Activated CD8-positive, alpha-beta memory T cell treated with anti-CD3 and anti-CD28 coated beads, Interleukin-2, amount 50 U/mL, for 4 hours (primary cell): Measurements from ENCODE around the gene GNAI2.

Experiments used
- DNase-seq: peaks from one replicate; pipeline ENCODE4 v3.0.0-alpha.2; 2020

Gene GNAI2

DNA sequence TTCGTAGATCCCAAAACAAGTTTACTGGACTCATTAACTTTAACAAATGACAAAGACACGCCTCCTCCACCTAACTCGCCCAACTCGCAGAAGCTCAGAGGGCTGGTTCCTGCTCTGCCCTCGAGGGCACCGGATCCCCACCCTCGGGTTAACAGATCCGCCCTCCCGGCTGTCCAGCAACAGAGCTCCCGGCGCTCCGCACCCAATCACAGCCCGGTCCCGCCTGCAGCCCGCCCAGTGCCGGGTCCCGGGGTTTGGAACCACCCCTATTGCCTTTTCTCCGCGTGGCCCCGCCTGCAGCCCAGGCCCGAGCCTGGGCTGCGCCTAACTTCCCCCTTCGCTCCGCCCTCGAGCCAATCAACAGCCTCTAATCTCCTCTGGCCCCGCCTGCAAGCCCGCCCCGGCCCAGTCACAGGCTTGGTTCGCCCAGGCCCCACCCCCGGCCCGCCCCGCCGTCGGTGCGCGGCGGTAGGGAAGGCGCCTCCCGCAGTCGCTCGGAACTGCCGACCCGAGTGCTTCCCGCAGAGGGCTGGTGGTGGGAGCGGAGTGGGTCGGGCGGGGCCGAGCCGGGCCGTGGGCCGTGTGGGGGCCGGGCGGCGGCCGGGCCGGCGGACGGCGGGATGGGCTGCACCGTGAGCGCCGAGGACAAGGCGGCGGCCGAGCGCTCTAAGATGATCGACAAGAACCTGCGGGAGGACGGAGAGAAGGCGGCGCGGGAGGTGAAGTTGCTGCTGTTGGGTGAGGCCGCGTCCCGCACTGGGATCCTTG is at the start of gene GNAI2:
Gene GNAI2, plus strand, starts transcription at position 489 of the 768 bp plus-strand sequence. Its CDS starts 132 bp downstream, at position 621.
- peak; percentile 98 for DNase-seq

DNA sequence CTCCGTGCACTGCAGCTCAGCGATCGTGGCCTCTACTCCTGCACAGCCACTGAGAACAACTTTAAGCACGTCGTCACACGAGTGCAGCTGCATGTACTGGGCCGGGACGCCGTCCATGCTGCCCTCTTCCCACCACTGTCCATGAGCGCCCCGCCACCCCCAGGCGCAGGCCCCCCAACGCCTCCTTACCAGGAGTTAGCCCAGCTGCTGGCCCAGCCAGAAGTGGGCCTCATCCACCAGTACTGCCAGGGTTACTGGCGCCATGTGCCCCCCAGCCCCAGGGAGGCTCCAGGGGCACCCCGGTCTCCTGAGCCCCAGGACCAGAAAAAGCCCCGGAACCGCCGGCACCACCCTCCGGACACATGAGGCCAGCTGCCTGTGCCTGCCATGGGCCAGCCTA is 48.3 kb upstream of the GNAI2 start:
- no peak for DNase-seq

DNA sequence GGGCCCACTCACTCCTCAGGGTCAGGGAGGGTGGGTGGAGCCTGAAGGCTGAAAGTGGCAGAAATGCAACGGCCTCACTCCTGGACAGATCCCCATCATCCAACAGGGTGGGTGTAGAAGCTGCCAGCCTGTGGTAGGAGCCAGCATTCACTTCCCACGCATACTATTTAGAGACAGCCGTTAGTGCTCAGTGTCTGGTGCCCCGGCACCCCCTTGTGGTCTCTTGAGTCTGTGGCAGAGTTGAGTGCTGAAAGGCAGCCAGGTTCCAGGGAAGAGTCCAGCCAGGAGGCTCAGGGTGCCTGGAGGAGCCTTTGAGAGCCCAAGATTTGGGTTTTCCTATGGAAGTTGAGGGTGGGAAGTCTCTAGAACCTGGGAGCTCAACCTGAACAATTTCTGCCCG is 46.7 kb upstream of the GNAI2 start:
- DNase-seq, result no peak

DNA sequence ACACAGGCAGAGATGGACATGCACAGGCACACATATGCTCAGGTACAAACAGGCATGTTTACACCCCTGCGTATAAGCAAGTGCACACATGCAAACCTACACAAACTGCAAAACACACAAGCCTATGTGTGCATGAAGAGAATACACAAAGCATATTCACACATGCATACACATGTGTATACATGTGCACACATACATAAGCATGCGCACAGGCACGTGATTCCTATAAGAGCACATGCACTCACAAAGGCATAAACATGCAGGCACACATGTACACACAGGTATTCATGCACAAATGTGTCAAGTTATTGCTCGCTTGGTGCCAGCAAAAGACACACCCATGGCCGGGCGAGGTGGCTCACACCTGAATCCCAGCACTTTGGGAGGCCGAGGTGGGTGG is 46.0 kb upstream of the GNAI2 start:
- DNase-seq, result no peak

DNA sequence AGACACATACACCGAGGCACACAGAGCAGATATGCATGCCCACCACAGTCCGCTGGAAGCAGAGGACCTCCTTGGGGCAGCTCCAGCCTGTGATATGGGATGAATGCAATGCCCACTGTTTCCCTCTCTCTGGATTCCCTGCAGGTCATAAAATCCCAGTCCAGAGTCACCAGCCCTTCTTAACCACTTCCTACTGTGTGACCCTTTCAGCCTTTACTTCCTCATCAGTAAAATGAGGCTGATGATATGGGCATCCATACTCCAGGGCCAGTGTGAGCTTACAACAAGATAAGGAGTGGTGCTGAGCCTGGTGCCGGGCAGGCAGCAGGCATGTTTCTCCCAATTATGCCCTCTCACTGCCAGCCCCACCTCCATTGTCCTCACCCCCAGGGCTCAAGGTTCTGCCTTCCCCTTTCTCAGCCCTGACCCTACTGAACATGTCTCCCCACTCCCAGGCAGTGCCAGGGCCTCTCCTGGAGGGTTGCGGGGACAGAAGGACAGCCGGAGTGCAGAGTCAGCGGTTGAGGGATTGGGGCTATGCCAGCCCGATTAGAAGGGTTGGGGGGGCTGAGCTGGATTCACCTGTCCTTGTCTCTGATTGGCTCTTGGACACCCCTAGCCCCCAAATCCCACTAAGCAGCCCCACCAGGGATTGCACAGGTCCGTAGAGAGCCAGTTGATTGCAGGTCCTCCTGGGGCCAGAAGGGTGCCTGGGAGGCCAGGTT is 44.9 kb upstream of the GNAI2 start, which contains the start of gene GNAT1:
Gene GNAT1, plus strand, starts transcription at position 675 of the 725 bp plus-strand sequence. CDS start 116 bp downstream, outside the sequence.
- DNase-seq, result no peak

DNA sequence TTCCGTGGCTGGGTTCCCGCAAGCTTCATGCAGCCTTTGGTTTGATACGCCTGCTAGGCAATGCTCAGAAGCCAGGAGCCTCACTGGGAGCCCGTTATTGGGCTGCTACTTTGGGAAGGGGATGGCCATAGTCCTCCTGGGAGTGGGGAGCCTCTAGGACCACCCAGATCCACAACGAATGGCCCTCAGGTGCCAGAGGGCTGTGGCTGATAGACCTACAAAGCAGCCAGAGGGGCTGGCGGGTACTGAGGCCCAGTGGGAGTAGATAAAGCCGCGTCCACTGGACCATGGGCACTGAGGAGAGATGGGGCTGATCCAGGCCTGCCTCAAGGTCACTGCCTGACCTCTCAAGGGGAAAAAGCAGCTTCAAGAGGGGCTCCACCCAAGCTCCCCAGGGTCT is 43.9 kb upstream of the GNAI2 start:
- no peak for DNase-seq

DNA sequence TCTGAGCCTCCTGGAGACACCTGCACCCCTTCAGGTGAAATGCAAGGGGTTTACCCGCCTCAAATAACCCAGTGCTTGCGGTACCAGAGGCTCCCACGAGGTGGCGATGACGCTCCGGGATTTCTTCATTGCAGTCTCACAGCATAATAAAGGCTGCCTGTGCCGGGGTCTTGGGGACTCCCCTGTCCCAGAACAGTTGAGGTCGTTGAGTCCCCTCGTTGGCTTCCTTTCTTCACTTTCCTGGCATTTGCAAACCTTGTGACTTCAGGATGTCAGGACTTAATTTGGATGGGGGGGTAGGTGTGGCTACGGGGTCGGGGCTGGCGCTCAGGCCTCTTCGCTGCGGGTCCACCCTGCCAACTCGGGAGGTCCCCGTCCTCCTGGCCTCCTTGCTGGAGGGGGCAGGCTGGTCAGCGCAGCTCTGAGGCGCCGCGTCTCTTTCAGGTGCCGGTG is 43.3 kb upstream of the GNAI2 start:
- peak; percentile 85 for DNase-seq

DNA sequence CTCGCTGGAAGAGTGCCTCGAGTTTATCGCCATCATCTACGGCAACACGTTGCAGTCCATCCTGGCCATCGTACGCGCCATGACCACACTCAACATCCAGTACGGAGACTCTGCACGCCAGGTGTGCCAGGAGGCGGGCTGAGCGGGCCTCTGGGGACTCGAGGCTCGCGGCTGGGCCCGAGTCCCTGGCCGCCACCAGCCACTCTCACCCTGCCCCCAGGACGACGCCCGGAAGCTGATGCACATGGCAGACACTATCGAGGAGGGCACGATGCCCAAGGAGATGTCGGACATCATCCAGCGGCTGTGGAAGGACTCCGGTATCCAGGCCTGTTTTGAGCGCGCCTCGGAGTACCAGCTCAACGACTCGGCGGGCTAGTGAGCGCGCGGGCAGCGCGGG is 42.7 kb upstream of the GNAI2 start:
- no peak for DNase-seq

DNA sequence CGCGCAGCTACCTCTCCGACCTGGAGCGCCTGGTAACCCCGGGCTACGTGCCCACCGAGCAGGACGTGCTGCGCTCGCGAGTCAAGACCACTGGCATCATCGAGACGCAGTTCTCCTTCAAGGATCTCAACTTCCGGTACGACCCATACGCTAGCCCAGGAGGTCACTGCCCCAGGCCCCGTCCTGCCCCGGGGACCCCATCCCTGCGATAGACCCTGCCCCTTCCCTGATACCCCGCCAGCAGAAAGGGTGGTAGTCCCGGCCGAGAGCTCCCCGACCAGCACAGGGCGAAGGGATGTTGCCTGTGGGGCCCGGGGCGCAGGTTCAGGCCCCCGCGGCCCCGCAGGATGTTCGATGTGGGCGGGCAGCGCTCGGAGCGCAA is 42.3 kb upstream of the GNAI2 start:
- no peak for DNase-seq

DNA sequence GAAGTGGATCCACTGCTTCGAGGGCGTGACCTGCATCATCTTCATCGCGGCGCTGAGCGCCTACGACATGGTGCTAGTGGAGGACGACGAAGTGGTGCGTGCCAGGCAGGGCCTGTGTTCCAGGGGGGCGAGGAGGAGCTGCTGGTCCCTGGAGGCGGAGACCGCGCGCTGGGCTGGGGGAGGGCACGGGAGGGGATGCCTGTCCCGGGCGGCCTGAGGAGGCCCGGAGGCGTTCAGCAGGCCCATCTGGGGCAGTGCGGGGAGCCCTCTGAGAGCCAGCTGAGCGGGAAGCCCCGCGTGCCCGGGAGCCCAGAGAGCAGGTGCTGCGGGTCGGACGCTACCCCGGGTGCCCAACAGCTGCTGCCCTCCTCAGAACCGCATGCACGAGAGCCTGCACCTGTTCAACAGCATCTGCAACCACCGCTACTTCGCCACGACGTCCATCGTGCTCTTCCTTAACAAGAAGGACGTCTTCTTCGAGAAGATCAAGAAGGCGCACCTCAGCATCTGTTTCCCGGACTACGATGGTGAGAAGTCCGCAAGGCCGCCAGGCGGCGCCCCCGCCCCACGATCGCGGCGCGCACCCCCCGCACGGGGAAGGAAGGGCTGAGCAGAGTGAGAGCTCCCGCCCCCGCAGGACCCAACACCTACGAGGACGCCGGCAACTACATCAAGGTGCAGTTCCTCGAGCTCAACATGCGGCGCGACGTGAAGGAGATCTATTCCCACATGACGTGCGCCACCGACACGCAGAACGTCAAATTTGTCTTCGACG is 41.7 kb upstream of the GNAI2 start:
- DNase-seq, result peak; percentile 92

DNA sequence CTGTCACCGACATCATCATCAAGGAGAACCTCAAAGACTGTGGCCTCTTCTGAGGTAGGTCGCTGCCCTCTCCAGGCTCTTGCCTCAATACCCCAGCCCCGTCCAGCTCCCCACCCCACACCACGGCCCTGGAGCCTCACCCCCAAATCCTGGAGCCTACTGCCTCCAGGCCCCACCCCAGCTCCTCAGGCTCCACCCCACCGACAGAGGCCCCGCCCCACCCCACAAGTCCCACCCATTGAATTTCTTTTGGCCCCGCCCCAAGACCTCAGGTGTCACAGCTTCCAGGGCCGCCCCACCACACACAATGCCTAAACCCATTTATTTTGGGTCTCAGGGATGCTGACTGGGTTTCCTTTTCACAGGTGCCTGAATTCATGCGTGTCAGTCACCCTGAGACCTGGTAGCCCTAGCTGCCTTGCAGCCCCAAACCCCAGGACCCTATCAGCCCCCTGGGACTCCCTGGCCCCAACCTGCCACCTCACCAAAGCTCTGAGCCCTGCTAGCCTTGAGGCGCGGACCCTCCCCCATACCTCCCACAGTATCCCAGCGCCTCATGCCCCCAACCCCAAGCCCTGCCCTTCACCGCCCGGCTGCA is 41.0 kb upstream of the GNAI2 start:
- peak; percentile 38 for DNase-seq

DNA sequence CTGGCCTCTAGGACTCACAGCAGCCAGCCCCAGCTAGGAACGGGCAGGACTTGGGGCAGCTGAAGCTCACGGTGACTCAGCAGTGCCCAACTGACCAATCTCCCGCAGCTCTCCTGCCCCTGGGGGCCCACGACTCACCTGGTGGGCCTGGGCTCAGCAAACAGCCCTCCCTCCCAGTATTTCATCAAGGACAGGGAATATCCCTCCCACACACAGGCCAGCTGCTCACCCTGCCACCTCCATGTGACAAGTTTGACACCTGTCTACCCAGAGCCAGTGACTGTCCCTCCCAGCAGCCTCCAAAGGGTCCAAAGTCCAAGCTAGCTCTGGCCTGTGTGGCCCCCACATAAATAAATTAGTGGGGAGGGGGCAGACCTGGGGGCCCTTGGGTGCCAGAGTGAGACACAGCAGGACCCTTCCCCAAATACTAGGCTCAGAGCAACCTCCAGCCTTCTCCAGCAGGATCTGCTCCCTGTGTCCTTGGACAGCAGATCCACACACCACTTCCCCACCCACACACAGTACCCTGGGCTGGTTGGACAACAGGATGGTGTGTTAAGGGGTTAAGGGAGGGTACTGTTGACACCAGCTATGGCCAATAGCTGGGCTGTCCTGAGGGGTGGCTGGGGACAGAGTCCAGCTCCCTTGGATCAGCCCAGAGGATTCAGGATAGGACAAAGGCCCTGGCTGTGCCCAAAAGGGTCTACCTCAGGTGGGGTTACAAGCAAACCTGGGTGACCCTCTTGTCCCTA is 40.3 kb upstream of the GNAI2 start:
- DNase-seq, result no peak

DNA sequence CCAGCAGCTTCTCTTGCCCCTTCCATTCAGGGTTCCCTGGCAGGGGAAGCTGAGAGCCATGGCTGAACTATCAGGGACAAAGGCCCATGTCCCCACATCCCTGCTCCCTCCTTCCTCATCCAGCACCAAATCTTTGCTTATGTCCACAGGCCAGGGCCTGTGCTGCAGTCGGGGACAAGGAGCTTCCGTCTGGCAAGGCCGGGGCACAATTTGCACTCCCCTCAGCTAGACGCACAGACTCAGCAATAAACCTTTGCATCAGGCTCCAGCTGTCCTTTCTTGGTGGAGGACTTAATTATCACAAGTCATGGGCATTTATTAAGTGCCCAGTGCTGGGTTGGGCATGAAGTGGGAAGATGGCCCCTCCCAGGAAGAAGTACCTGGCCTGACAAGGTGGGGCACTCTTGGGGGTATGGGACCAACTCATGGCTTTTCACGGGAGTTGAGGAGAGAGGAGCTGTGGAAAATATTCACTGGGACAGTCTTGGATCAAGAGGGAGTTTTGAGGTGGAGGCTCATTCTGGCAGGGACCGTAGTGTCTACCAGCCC is 39.7 kb upstream of the GNAI2 start:
- no peak for DNase-seq

DNA sequence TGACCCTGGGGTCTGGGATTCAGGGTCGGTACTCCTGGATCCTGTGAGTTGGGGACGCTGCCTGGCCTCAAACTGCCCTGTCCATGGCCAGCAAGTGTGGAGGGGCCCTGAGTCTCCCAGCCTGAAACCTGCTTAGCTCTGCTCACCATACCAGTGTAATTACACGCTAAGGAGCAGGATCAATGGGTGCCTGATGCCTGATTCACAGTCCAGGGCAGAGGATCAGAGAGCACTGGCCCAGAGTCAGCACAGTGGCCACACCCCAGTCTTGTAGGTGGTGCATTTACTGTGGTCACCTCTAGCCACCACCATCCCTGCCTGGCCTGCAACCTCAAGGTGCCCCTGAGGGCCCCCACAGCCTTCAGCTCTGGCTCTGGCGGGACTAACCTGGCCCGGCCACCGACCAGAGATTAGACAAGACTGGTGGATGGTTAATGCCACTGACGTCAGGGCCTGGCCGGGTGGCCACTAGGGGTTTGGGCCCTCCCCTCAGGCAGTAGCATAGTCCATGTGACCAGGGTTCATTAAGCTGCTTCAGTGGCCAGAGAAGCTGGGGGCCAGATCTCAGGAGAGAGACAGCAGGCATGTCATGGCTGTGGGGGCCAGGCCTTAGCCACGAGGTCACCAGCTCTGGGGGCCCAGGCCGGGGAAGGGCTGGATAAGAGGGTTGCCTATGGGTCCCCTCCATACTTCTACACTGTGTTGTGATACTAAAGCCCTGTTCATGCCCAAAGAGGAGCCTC is 34.3 kb upstream of the GNAI2 start:
- DNase-seq, result no peak

DNA sequence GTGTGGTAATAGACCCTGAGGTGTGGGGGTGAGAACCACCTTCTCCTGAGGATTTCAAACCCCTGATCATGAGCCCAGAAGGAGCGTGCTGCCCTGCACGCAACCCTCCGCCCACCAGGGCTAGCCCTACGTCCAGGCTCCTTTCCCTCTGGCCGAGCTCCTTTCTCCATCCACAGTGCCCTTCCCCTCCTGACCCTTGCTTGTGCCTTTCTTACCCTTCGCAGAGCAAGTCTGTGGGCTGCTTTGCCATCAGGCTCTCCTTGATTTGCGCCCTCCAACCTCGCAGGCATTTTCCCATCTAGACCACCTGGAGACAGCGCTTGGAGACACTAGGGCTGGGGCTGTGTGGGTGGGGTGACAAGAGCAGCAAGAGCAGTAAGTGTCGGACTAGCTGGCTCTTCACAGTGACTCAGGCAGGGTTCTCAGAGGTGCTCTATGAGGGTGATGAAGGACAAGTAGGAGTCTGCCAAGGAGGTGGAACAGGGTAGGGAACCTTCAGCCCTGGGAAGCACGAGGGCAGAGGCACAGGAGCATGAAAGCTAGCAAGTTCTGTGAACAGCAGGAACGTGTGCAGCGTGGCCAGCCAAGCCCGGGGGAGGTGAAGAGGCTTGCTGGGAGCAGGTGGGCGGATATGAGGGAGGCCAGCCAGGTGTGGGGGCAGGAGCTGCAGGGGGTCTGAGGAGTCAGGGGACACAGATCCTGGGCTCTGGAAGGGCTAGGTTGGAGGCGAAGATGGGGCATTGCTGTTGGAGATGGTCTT is 33.5 kb upstream of the GNAI2 start:
- no peak for DNase-seq

DNA sequence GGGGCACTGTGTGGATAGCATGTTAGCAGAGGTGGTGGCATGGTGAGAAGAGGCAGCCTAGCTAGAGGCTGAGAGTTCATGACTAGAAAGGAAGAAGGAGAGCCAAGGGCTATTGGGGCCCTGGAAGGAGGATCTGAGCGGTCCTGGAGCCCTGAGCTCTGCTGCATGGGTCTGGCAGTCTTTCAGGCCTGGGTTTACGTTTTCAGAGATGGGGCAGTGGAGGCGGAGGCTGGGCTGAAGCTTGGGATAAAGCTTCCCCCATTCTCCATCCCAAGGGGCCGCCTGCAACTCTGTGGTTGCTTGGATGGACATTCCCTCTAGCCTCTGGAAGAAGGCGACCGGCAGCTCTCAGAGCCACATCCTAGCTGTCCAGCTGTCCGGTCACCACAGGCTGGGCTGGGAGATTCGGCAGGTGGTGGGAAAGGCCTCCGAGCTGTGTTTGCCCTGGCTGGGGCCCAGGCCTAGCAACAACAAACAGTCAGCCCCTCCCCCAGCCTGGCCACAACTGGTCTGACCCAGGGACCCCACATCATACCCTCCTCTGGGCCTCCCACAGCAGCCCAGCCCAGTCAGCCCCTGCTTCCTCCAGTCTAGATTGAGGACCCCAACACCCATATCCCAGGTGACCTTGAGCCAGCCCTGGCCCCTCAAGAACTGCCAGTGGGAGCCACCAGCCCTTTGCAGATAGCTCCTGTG is 32.7 kb upstream of the GNAI2 start:
- no peak for DNase-seq

DNA sequence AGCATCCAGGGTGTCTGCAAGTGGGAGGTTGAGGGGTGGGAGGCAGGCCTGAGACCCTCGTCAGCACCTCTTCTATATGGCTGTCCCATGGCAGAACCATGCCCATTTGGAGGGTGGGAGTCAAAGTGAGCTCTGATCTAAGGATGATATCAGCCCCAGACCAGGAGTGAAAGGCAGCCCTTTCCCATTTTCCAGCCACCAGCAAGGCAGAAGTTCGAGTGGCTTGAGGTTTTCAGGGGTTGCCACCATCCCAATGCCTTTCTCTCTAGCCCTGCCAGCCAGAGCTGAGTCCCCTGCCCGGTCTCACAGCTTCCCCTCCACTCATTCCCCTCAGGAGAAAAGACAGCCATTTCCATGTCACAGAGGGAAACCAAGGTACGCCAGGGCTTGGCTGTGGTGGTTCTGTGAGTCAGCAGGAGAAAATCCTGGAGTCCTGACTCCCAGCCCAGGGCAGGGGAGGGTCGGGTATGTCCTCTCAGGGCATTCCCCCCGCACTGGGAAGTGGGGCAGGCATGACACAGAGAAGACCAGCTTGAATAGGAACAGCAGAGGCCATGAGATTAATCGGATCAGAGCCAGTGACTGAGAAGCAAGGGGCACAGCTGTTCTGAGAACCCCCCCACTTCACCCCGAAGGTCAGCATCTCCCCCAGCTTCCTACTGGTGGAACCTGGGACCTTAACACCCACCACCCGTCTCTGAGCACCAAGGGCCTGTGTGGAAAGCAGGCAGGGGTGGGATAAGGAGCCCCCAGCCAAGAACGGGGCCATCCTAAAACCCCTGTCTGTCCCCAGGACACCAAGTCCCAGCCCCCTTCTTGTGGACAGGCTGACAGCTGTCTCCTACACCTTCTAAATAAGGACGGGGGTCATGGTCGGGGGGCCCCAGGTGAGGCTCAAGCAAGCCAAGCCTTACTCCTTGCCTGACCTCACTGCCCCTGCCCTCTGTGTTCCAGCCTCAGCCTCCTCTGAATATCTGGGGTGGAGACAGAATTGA is 31.9 kb upstream of the GNAI2 start:
- DNase-seq, result no peak

DNA sequence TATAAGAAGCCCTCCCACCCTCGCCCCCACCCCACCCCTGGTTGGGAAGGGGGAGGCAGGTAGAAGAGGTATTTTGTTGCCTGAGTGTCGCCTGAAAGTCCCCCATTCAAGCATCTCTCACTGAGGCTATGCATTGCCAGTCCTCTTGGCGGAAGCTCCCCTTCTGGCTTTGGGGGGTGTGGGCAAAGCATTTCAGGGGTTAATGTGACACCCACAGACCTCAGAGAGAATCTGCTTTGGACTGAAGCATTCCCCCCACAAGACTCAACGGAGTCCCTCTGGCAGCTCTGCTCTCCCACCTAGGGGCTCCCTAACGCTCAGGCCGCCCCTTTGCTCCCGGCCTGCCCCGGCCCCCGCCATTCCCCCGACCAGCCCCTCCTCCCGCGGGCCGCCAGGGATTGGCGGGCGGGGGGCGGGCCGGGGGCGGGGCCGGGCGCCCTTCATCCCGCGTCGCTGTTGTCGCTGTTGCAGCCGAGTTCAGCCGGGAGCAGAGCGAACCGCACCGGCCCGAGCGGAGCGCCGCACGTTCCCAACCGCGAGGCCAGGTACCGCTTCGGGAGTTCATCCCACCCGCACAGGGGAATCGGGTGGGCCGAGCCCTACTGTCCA is 31.1 kb upstream of the GNAI2 start, which contains the start of gene SLC38A3:
Gene SLC38A3, plus strand, starts transcription at position 468 of the 609 bp plus-strand sequence. CDS start 8,929 bp downstream, outside the sequence.
- DNase-seq, result no peak
